Non-pigmented ciliary epithelial cell (primary cell): ENCODE measurements around the gene IL13RA2.
A peak's percentile ranks its signal among the peaks of the same experiment; 100 is the strongest.

Experiments
- DNase-seq: peaks from one replicate; pipeline ENCODE4 v3.0.0-alpha.2; 2010; ENCODE audit warnings: low read depth

Gene IL13RA2

DNA sequence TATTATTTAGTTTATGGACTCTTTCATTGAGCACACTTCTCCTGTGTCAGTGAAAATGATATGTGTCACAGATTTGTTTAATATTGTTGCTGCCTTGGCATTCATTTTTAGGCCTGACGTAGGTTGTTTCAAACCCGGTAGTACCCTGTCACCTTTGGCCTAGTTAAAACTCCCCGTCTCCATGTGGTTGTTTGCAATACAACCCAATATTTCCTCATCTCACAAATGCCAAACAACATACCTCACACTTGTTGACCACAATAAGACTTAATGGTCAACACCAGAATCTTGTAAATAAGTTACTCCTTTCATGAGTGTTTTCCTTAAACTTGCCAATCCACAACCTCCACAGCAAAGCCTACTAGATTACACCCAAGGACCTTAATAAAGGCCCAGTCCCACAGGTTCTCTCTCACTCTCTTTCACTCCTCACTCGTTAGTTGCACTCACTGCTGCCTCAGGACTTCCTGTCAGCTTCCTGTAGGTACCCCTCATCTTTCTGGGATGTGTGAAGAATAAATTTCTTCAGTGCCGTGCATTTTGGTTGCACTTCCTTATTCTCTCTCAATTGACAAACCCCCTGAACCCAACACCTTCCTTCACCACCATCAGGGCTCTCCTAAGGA lies 31.3 kb downstream of the IL13RA2 start:
- no peak for DNase-seq

DNA sequence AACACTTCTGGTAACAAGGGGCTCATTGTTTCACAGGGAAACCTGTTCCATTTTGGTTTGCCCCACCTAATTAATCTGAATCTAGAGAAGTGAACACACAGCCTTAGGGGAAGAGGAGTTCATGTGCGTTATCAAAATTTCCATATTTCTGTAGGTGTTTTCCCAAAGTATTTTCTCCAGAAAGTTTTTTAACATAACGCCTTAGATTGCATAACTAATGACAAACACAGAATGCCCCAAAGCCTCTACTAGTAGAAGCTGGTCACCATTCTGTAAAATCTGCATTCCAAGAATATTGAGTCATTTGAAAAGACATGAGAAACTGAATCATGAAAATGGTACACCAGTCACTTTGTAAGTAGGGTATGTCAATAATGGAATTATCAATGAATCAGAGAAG lies 41.1 kb downstream of the IL13RA2 start:
- DNase-seq = peak; percentile 19

DNA sequence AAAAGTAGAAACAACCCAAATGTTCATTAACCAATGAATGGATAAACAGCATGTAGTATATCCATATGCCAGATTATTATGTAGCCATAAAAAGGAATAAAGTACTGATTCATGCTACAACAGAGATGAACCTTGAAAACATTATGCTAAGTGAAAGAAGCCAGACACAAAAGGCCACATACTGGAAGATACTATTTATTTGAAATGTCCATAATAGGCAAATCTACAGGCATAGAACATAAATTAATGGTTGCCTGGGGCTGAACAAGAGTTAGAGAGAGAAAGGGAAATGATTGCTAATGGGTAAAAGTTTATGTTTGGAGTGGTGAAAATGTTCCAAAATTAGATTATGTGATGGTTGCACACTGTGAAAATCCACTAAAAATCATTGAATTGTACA lies 44.4 kb downstream of the IL13RA2 start:
- DNase-seq = no peak

DNA sequence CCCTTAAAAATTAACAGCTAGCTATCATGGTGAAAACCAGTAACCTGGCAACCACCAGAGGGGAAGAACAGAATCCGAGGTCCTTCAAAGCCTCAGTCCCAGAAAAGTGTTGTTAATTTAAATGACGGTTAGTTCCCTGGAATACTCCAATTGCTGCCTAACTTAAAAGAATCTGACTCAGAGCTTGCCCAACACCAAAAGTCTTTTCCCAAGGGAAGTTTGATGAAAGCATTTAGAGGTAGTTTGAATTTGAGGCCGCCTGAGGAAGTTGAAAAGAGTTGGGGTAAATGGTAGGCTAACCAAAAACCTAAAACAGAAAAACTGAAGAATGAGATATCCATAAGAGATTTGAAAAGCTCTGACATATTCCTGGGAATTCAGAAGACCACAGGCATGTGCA lies 46.6 kb downstream of the IL13RA2 start:
- no peak for DNase-seq

DNA sequence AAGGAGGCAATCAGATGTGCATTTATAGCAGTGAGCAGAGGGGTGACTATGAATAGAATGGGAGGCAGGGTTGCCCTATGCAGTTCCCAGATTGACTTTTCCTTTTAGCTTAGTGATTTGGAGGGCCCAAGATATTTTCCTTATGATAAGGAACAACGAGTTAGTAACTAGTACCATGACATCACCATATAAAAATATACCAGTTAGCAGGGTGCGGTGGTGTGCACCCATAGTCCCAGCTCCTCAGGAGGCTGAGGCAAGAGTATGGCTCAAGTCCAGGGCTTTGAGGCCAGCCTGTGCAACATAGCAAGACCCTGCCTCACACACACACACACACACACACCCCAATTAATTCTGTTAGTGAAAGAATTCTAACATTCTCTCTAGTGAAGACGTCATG lies 53.0 kb downstream of the IL13RA2 start:
- peak; percentile 8 for DNase-seq

DNA sequence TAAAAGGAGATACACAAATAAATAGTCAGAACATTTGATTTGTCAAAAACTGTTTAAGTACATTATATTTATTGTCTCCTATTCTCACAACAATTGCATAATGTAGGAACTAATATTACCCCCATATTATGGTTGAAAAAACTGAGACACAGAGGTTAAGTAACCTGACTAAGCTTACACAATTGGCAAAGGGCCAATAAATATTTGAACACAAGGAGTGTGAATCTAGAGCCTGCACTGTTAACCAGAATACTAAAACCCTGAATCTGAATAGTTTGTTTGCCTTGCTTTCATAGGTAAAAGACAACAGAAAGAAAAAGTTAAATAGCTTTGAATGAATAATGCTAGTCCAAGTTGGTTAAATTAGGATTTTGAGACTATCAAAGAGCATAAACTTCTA lies 55.2 kb downstream of the IL13RA2 start:
- no peak for DNase-seq

DNA sequence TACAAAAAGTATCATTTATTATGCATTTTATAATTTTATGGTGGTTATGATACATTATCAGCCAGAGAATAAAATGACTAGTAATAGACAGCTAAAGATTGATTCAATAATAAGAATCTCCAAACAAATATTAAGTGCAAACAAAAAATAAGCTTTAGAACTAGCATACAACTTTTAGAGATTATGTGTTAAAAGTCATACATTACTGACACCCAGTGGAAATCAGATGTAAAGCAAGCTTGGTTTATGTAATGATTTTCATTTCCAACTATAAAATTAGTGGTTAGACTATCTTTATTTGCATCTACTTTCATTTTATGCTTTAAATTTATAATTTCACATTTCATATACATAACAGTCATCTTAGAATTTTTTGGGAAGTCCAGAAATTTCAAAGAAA lies 57.7 kb downstream of the IL13RA2 start:
- DNase-seq = no peak
